Fibroblast of skin of back (primary cell): Measurements from ENCODE around the gene PPM1M.

Source experiments
- DNase-seq: peaks from one replicate; pipeline ENCODE4 v3.0.0-alpha.2; 2013

The PPM1M gene

GRCh38 chr3:52231502-52232278, 13.9 kb upstream of the PPM1M start:
- DNase-seq: peak; percentile 49

- no peak for DNase-seq
Measured at GRCh38 chr3:52232279-52233107, 13.1 kb upstream of the PPM1M start.

- no peak for DNase-seq
Measured at GRCh38 chr3:52233108-52233591, 12.4 kb upstream of the PPM1M start.

GRCh38 chr3:52233968-52234367, 11.6 kb upstream of the PPM1M start:
- no peak for DNase-seq

- no peak for DNase-seq
Measured at GRCh38 chr3:52234516-52235447, 10.8 kb upstream of the PPM1M start.

- no peak for DNase-seq
Measured at GRCh38 chr3:52236424-52236886, 9.1 kb upstream of the PPM1M start.

- DNase-seq: no peak
Measured at GRCh38 chr3:52237006-52237656, 8.4 kb upstream of the PPM1M start.

- peak; percentile 90 for DNase-seq
Measured at GRCh38 chr3:52237657-52238172, 7.8 kb upstream of the PPM1M start.

GRCh38 chr3:52238193-52238760, 7.3 kb upstream of the PPM1M start:
- no peak for DNase-seq

- DNase-seq: peak; percentile 81
Measured at GRCh38 chr3:52238761-52239701, 6.5 kb upstream of the PPM1M start, which contains the start of gene TWF2. TWF2 (minus strand) TSS chr3:52239158; CDS start chr3:52239016, 142 bp downstream.

GRCh38 chr3:52240059-52240885, 5.3 kb upstream of the PPM1M start:
- DNase-seq: peak; percentile 79

GRCh38 chr3:52240886-52241370, 4.6 kb upstream of the PPM1M start:
- DNase-seq: no peak

- no peak for DNase-seq
Measured at GRCh38 chr3:52242039-52242438, 3.5 kb upstream of the PPM1M start.

GRCh38 chr3:52243791-52244628, 1.5 kb upstream of the PPM1M start:
- DNase-seq: peak; percentile 69

GRCh38 chr3:52246264-52246620, 683 bp downstream of the PPM1M start:
- no peak for DNase-seq

- DNase-seq: no peak
Measured at GRCh38 chr3:52246728-52247408, 1.3 kb downstream of the PPM1M start.
